Esophagus squamous epithelium (tissue), 5 donors: ENCODE results near the gene CCDC71L. TPM values are rescaled to one million over a fixed set of nuclear protein-coding genes. Genes with fewer than 3 reads are reported as not detected.

Source experiments
- DNase-seq: peaks from one replicate; lab custom pipeline; 2025; lab: John Stamatoyannopoulos, UW
- H3K27ac ChIP-seq, 4 donors: fragments of 200-600 bp; sonication (generic); one replicate each; pipeline ENCODE4 v1.5.1; 2016 to 2019; ENCODE audit warnings: mild to moderate bottlenecking in 1 of 4
- H3K27me3 ChIP-seq, 4 donors: fragments of 200-600 bp; sonication (generic); 1 replicate in 3 of 4; 2 replicates in 1 of 4; pipeline versions ENCODE4 v1.5.1 to v1.6.0; 2017 to 2021; ENCODE audit warnings: antibody characterized with exemption in 1 of 4
- H3K36me3 ChIP-seq, 3 donors: fragments of 200-600 bp; sonication (generic); one replicate each; pipeline ENCODE4 v1.5.1; 2016 to 2019
- H3K4me1 ChIP-seq, 3 donors: fragments of 200-600 bp; sonication (generic); one replicate each; pipeline ENCODE4 v1.5.1; 2017 to 2019
- H3K4me3 ChIP-seq, 4 donors: fragments of 200-600 bp; sonication (generic); 1 replicate in 3 of 4; 2 replicates in 1 of 4; pipeline ENCODE4 v1.5.1; 2016 to 2019; ENCODE audit warnings: mild to moderate bottlenecking in 2 of 4, moderate library complexity in 1 of 4
- H3K9me3 ChIP-seq, 3 donors: fragments of 200-600 bp; sonication (generic); one replicate each; pipeline ENCODE4 v1.5.1; 2016 to 2019
- CTCF ChIP-seq, 6 experiments: fragments of 450-650 bp in 4 of 6; fragments of 200-600 bp in 2 of 6; sonication (generic) in 2 of 6; IDR thresholded peaks; one replicate each; pipeline ENCODE4 v1.5.1; 2016 to 2019; ENCODE audit warnings: antibody characterized with exemption in 6 of 6, mild to moderate bottlenecking in 4 of 6, moderate library complexity in 4 of 6
- POLR2A ChIP-seq, 4 donors: fragments of 450-650 bp; IDR thresholded peaks; one replicate each; pipeline ENCODE4 v1.6.1; 2017; ENCODE audit warnings: antibody characterized with exemption in 4 of 4, mild to moderate bottlenecking in 4 of 4, moderate library complexity in 3 of 4
- WGBS, 2 donors: methylation state at CpG; one replicate each; pipeline ENCODE4 v1.1.5; 2018; 5-methylcytosine and 5-hydroxymethylcytosine counted together
- intact Hi-C: fragments of 100-400 bp; cut with DNase I; formaldehyde crosslinking; loops from one replicate; pipeline ENCODE4 v1.15.0; 2022
- total RNA-seq, 4 donors: library from RNA; depleted of rRNA; stranded (reverse); fragments of >200 nt; gene quantifications; one replicate each; pipeline ENCODE4 v1.1.0, GENCODE V29; 2016
- donor health status: DM: yes; HTN: yes; CAD: no.

The CCDC71L gene
- total RNA-seq, 4 donors from 2014 or later = 3.3 to 19.5 (median 4.8) TPM

GRCh38 chr7:106621393-106622132, 39.4 kb downstream of the CCDC71L start:
- TF ChIP-seq POLR2A (IDR thresholded peaks at IDR 0.05) = no peak
- no peak for TF ChIP-seq CTCF (IDR thresholded peaks at IDR 0.05)
- peaks cover 0 to 7% (median 0%) of the 10 kb centered on the region in 3 donors for H3K9me3 ChIP-seq
- intact Hi-C loops = no loop called here
- DNase-seq = no peak
- H3K4me1 ChIP-seq = peaks cover 0 to 28% (median 9%) of the 10 kb centered on the region in 3 donors
- H3K27ac ChIP-seq = no peak overlapping the region
- no peak overlapping the region for H3K4me3 ChIP-seq
- no peaks in the 10 kb centered on the region for H3K36me3 ChIP-seq
- H3K27me3 ChIP-seq = no peaks in the 10 kb centered on the region
- WGBS, 2 donors = 80 to 82% methylated on average over 4 of the region's 4 CpGs

- WGBS, 2 donors = 41 to 46% methylated on average over 2 of the region's 2 CpGs
- peaks cover 0 to 7% (median 0%) of the 10 kb centered on the region in 3 donors for H3K9me3 ChIP-seq
- intact Hi-C loops = no loop called here
- DNase-seq = no peak
- no peaks in the 10 kb centered on the region for H3K27me3 ChIP-seq
- no peaks in the 10 kb centered on the region for H3K36me3 ChIP-seq
- TF ChIP-seq POLR2A (IDR thresholded peaks at IDR 0.05) (no peak), CTCF (IDR thresholded peaks at IDR 0.05) (no peak)
- H3K4me1 ChIP-seq = peaks cover 0 to 19% (median 4%) of the 10 kb centered on the region in 3 donors
- H3K27ac ChIP-seq = no peak overlapping the region
- no peak overlapping the region for H3K4me3 ChIP-seq
Observed at GRCh38 chr7:106620676-106621075, 40.3 kb downstream of the CCDC71L start.

- Histone ChIP-seq H3K27ac (no peak overlapping the region), H3K9me3 (peaks cover 0 to 7% (median 0%) of the 10 kb centered on the region in 3 donors), H3K27me3 (no peaks in the 10 kb centered on the region), H3K4me3 (no peak overlapping the region), H3K4me1 (peaks cover 0 to 13% (median 4%) of the 10 kb centered on the region in 3 donors), H3K36me3 (no peaks in the 10 kb centered on the region)
- DNase-seq = no peak
- TF ChIP-seq CTCF (IDR thresholded peaks at IDR 0.05) (no peak), POLR2A (IDR thresholded peaks at IDR 0.05) (no peak)
- intact Hi-C loops = no loop called here
Observed at GRCh38 chr7:106620034-106620433, 40.9 kb downstream of the CCDC71L start.

- no peak for DNase-seq
- intact Hi-C loops = no loop called here
- whole genome bisulfite sequencing, 2 donors = 80 to 87% methylated on average over 4 of the region's 4 CpGs
- Histone ChIP-seq H3K9me3 (peaks cover 0 to 7% (median 0%) of the 10 kb centered on the region in 3 donors), H3K4me3 (no peak overlapping the region), H3K36me3 (no peaks in the 10 kb centered on the region), H3K4me1 (peaks cover 0 to 18% (median 4%) of the 10 kb centered on the region in 3 donors), H3K27me3 (no peaks in the 10 kb centered on the region), H3K27ac (no peak overlapping the region)
- no peak for TF ChIP-seq POLR2A (IDR thresholded peaks at IDR 0.05)
Observed at GRCh38 chr7:106619213-106619612, 41.7 kb downstream of the CCDC71L start.

GRCh38 chr7:106618480-106618879, 42.5 kb downstream of the CCDC71L start:
- Histone ChIP-seq H3K9me3 (peaks cover 0 to 7% (median 0%) of the 10 kb centered on the region in 3 donors), H3K4me3 (no peak overlapping the region), H3K4me1 (peaks cover 0 to 18% (median 0%) of the 10 kb centered on the region in 3 donors), H3K27me3 (no peaks in the 10 kb centered on the region), H3K27ac (no peak overlapping the region), H3K36me3 (no peaks in the 10 kb centered on the region)
- TF ChIP-seq POLR2A (IDR thresholded peaks at IDR 0.05) = no peak
- TF ChIP-seq CTCF (IDR thresholded peaks at IDR 0.05) = no peak
- WGBS, 2 donors = 55 to 76% methylated on average over 1 of the region's 1 CpG
- no peak for DNase-seq
- intact Hi-C loops = no loop called here
